Stimulated activated CD8-positive, alpha-beta memory T cell treated with anti-CD3 and anti-CD28 coated beads, Interleukin-7, amount 100 ng/mL, for 48 hours (primary cell): ENCODE data around the gene SYNPO.

Experiments
- DNase-seq, 2 donors: peaks; one replicate each; pipeline ENCODE4 v3.0.0-alpha.2; 2020; ENCODE audit warnings: low read depth in 1 of 2; ENCODE audit errors: extremely low read depth in 1 of 2

SYNPO gene

GRCh38 chr5:150675069-150675468 lies 34.6 kb downstream of the SYNPO start:
- no peak for DNase-seq

- DNase-seq, result no peak
Measured at GRCh38 chr5:150676578-150676977, 36.1 kb downstream of the SYNPO start.

GRCh38 chr5:150689120-150689519 lies 48.7 kb downstream of the SYNPO start:
- no peak for DNase-seq

- DNase-seq, result no peak
Measured at GRCh38 chr5:150690760-150691159, 50.3 kb downstream of the SYNPO start.

- DNase-seq, result no peak
Measured at GRCh38 chr5:150692276-150692675, 51.8 kb downstream of the SYNPO start.

GRCh38 chr5:150694612-150695011 lies 54.2 kb downstream of the SYNPO start:
- DNase-seq, result no peak

GRCh38 chr5:150700246-150700593 lies 59.8 kb downstream of the SYNPO start:
- DNase-seq, result no peak

GRCh38 chr5:150700594-150701377 lies 60.3 kb downstream of the SYNPO start, which contains the start of gene RBM22:
Gene RBM22, minus strand, starts transcription at chr5:150701062. Its CDS starts 77 bp downstream, at chr5:150700985.
- DNase-seq, result peak; percentile 74 to 87

GRCh38 chr5:150703762-150704161 lies 63.3 kb downstream of the SYNPO start:
- no peak for DNase-seq

GRCh38 chr5:150706776-150707390 lies 66.4 kb downstream of the SYNPO start:
- DNase-seq, result no peak
